HCT116 (cell line): ENCODE data around the gene POP4. TPM values are rescaled to one million over a fixed set of nuclear protein-coding genes. Genes with fewer than 3 reads are reported as not detected.

Experiments used
- ATAC-seq: fragments of 200-7000 bp; cut with Tn5 transposase; 2 replicates; pipeline ENCODE4 v1.9.1; 2020; ENCODE audit warnings: mild to moderate bottlenecking, moderate library complexity
- BruUV-seq: library from RNA; stranded (reverse); fragments of 400-500 nt; replicated peaks from 2 replicates; lab custom pipeline; 2021; lab: Mats Ljungman, UMichigan
- CTCF ChIA-PET: fragments of 300-600 bp; sonication (Branson Sonifier 250); formaldehyde crosslinking; loops from one replicate; lab custom pipeline; 2021; ENCODE audit warnings: antibody characterized with exemption; lab: Charles Lee
- POLR2A ChIA-PET: fragments of 300-600, 350-600 bp; sonication (Branson Sonifier 250); formaldehyde crosslinking; loops from one replicate; lab custom pipeline; 2021; ENCODE audit warnings: antibody characterized with exemption; lab: Charles Lee
- RAD21 ChIA-PET, 2 experiments: fragments of 300-600 bp; sonication (Branson Sonifier 250); formaldehyde crosslinking; loops; one replicate each; lab custom pipeline; 2023; ENCODE audit warnings: low total read pairs in 2 of 2; ENCODE audit not compliant: uncharacterized antibody in 2 of 2, unreplicated experiment in 2 of 2, low non-redundant PET in 1 of 2; lab: Charles Lee
- DNase-seq: peaks from one replicate; pipeline ENCODE4 v3.0.0-alpha.2; 2010; ENCODE audit warnings: low read depth, low spot score
- H2AFZ ChIP-seq: fragments of 200-600 bp; shearing (Covaris generic), sonication (generic); 2 replicates; pipeline ENCODE4 v1.6.1; 2017; ENCODE audit warnings: low read depth, mixed run types, mixed read lengths, antibody characterized with exemption, low read length; ENCODE audit not compliant: poor library complexity, severe bottlenecking
- H3K27ac ChIP-seq: 2 replicates; pipeline ENCODE4 v1.5.1; 2012; ENCODE audit warnings: low read depth, low read length
- H3K27me3 ChIP-seq: fragments of 200-600 bp; sonication (generic); 2 replicates; pipeline ENCODE4 v1.6.1; 2016; ENCODE audit warnings: mixed run types, low read length, mixed read lengths; ENCODE audit not compliant: insufficient read depth
- H3K36me3 ChIP-seq, 2 experiments: fragments of 200-500 bp in 1 of 2; fragments of 200-600 bp in 1 of 2; sonication (Bioruptor generic) in 1 of 2; sonication (generic) in 1 of 2; 2 replicates each; pipeline versions ENCODE4 v1.5.1 to v1.6.1; 2014 to 2016; ENCODE audit warnings: low read length in 2 of 2, inconsistent platforms in 1 of 2, mixed read lengths in 1 of 2, mixed run types in 1 of 2; ENCODE audit not compliant: insufficient read depth in 2 of 2, control insufficient read depth in 1 of 2
- H3K4me1 ChIP-seq, 2 experiments: fragments of 200-600 bp in 1 of 2; sonication (generic) in 1 of 2; 2 replicates each; pipeline versions ENCODE4 v1.5.1 to v1.6.1; 2012 to 2017; ENCODE audit warnings: low read length in 2 of 2, inconsistent platforms in 1 of 2, mild to moderate bottlenecking in 1 of 2, mixed read lengths in 1 of 2, mixed run types in 1 of 2, moderate library complexity in 1 of 2; ENCODE audit not compliant: insufficient read depth in 2 of 2, control insufficient read depth in 1 of 2
- H3K4me2 ChIP-seq: fragments of 200-600 bp; sonication (generic); 2 replicates; pipeline ENCODE4 v1.6.1; 2017; ENCODE audit warnings: mixed run types, low read length, mixed read lengths
- H3K4me3 ChIP-seq, 2 experiments: fragments of 200-600 bp in 1 of 2; sonication (generic) in 1 of 2; replicated peaks in 1 of 2; 2 replicates each; pipeline ENCODE4 v1.5.1; 2011 to 2016; ENCODE audit warnings: low read length in 2 of 2, control low read depth in 1 of 2, low read depth in 1 of 2, mild to moderate bottlenecking in 1 of 2, mixed read lengths in 1 of 2, mixed run types in 1 of 2
- H3K79me2 ChIP-seq: fragments of 200-600 bp; sonication (generic); 2 replicates; pipeline ENCODE4 v1.6.1; 2017; ENCODE audit warnings: mild to moderate bottlenecking, mixed run types, low read length, moderate library complexity, mixed read lengths; ENCODE audit not compliant: insufficient read depth
- H3K9ac ChIP-seq: fragments of 200-600 bp; sonication (generic); 2 replicates; pipeline ENCODE4 v1.6.1; 2016; ENCODE audit warnings: low read length, mixed read lengths
- H3K9me2 ChIP-seq: fragments of 200-600 bp; sonication (generic), shearing (Covaris generic); 2 replicates; pipeline ENCODE4 v1.6.1; 2017; ENCODE audit warnings: mixed run types, mild to moderate bottlenecking, moderate library complexity; ENCODE audit not compliant: insufficient read depth
- H3K9me3 ChIP-seq, 2 experiments: fragments of 200-500 bp in 1 of 2; fragments of 200-600 bp in 1 of 2; sonication (Bioruptor generic) in 1 of 2; sonication (generic) in 1 of 2; 2 replicates each; pipeline ENCODE4 v1.6.1; 2014 to 2017; ENCODE audit warnings: low read length in 2 of 2, mixed read lengths in 2 of 2, inconsistent platforms in 1 of 2, low read depth in 1 of 2, mild to moderate bottlenecking in 1 of 2, mixed run types in 1 of 2, moderate library complexity in 1 of 2; ENCODE audit not compliant: control insufficient read depth in 1 of 2, insufficient read depth in 1 of 2
- H4K20me1 ChIP-seq: fragments of 200-600 bp; sonication (generic), shearing (Covaris generic); 2 replicates; pipeline ENCODE4 v1.6.1; 2017; ENCODE audit warnings: mixed run types, mild to moderate bottlenecking, moderate library complexity; ENCODE audit not compliant: insufficient read depth
- ATF3 ChIP-seq: IDR thresholded peaks from 2 replicates; pipeline ENCODE4 v1.6.1; 2012
- CEBPB ChIP-seq: IDR thresholded peaks from 2 replicates; pipeline ENCODE4 v1.6.1; 2012; ENCODE audit warnings: low read depth
- RAD21 ChIP-seq: IDR thresholded peaks from 2 replicates; pipeline ENCODE4 v1.6.1; 2012; ENCODE audit warnings: low read depth, mild to moderate bottlenecking
- SP1 ChIP-seq: IDR thresholded peaks from 2 replicates; pipeline ENCODE4 v1.6.1; 2012; ENCODE audit warnings: low read depth
- TCF7L2 ChIP-seq: IDR thresholded peaks from 2 replicates; pipeline ENCODE4 v1.7.0; 2011; ENCODE audit warnings: borderline replicate concordance, inconsistent platforms; ENCODE audit not compliant: insufficient read depth, insufficient read length; ENCODE audit errors: extremely low read depth
- YY1 ChIP-seq: IDR thresholded peaks from 2 replicates; pipeline ENCODE4 v1.6.1; 2011; ENCODE audit warnings: low read length, low read depth, moderate library complexity, mild to moderate bottlenecking; ENCODE audit not compliant: insufficient replicate concordance; ENCODE audit errors: extremely low read depth
- ZFX ChIP-seq: fragments of 450-650 bp; IDR thresholded peaks from 2 replicates; pipeline ENCODE4 v1.6.1; 2017
- ZNF274 ChIP-seq: fragments of 200-500 bp; sonication (Bioruptor generic); IDR thresholded peaks from 2 replicates; pipeline ENCODE4 v1.6.1; 2014; ENCODE audit warnings: mild to moderate bottlenecking, low read depth, low read length, inconsistent platforms
- intact Hi-C: fragments of 100-400 bp; cut with micrococcal nuclease; formaldehyde crosslinking; loops from 2 replicates; pipeline ENCODE4 v1.10.0; 2022
- total RNA-seq: library from RNA; stranded (reverse); gene quantifications from one replicate; pipeline ENCODE4 v1.2.1, GENCODE V29; 2021; ENCODE audit not compliant: unreplicated experiment
- TF ChIP-seq, protein P1 (sequence below): IDR thresholded peaks from 2 replicates; pipeline ENCODE4 v1.6.1; 2011; ENCODE audit warnings: mild to moderate bottlenecking, low read length, moderate library complexity; ENCODE audit not compliant: insufficient replicate concordance; ENCODE audit errors: extremely low read depth
- TF ChIP-seq, protein P2 (sequence below): IDR thresholded peaks from 2 replicates; pipeline ENCODE4 v1.6.1; 2012

The POP4 gene
- total RNA-seq, 1 experiment from 2014 or later: 61.2 TPM

- H3K9ac ChIP-seq: no peak overlapping the region
- H3K4me2 ChIP-seq: no peak overlapping the region
- H3K4me3 ChIP-seq: no peak overlapping the region
- intact Hi-C loops: no loop called here
- H3K27ac ChIP-seq: no peak overlapping the region
- no peaks in the 10 kb centered on the region for H3K9me3 ChIP-seq
- TF ChIP-seq CEBPB (no peak), RAD21 (no peak), ATF3 (no peak), TCF7L2 (no peak), ZNF274 (no peak), YY1 (no peak), ZFX (no peak), SP1 (no peak)
- TF ChIP-seq, protein P1, sequence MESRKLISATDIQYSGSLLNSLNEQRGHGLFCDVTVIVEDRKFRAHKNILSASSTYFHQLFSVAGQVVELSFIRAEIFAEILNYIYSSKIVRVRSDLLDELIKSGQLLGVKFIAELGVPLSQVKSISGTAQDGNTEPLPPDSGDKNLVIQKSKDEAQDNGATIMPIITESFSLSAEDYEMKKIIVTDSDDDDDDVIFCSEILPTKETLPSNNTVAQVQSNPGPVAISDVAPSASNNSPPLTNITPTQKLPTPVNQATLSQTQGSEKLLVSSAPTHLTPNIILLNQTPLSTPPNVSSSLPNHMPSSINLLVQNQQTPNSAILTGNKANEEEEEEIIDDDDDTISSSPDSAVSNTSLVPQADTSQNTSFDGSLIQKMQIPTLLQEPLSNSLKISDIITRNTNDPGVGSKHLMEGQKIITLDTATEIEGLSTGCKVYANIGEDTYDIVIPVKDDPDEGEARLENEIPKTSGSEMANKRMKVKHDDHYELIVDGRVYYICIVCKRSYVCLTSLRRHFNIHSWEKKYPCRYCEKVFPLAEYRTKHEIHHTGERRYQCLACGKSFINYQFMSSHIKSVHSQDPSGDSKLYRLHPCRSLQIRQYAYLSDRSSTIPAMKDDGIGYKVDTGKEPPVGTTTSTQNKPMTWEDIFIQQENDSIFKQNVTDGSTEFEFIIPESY: no peak
- TF ChIP-seq, protein P2, sequence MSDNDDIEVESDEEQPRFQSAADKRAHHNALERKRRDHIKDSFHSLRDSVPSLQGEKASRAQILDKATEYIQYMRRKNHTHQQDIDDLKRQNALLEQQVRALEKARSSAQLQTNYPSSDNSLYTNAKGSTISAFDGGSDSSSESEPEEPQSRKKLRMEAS: no peak
- TF ChIP-seq, all 23 proteins: peak for 0
- Histone ChIP-seq H3K9me2 (no peaks in the 10 kb centered on the region), H3K36me3 (no peaks in the 10 kb centered on the region), H3K79me2 (no peaks in the 10 kb centered on the region), H3K4me1 (no peaks in the 10 kb centered on the region), H4K20me1 (no peaks in the 10 kb centered on the region), H2AFZ (no peak overlapping the region), H3K27me3 (peaks cover 74% of the 10 kb centered on the region)
- ChIA-PET POLR2A (no interaction called here), CTCF (no interaction called here), RAD21 (no interaction called here)
- ATAC-seq (no peak), DNase-seq (no peak)
- BruUV-seq: no TSS peak
Observed at GRCh38 chr19:29576761-29577648, 29.1 kb upstream of the POP4 start.
